Ramos (cell line): Measurements from ENCODE around the gene TAX1BP3.

ENCODE experiments used
- in situ Hi-C: fragments of 300-500 bp; cut with MboI; formaldehyde crosslinking; loops from one replicate; pipeline ENCODE4 v1.14.3; 2022; ENCODE audit warnings: low sequenced_read_pairs; ENCODE audit not compliant: unreplicated experiment

Gene TAX1BP3

GRCh38 chr17:3689262-3690093, 21.1 kb upstream of the TAX1BP3 start:
- in situ Hi-C loops = loop anchor here (10.0 kb wide), 1 partner anchor 45 kb away; no protein-coding TSS in a partner anchor

GRCh38 chr17:3688852-3689261, 20.5 kb upstream of the TAX1BP3 start:
- in situ Hi-C loops = loop anchor here (10.0 kb wide), 1 partner anchor 46 kb away; no protein-coding TSS in a partner anchor

- in situ Hi-C loops = loop anchor here (10.0 kb wide), 1 partner anchor 47 kb away; no protein-coding TSS in a partner anchor
Observed at GRCh38 chr17:3688027-3688553, 19.7 kb upstream of the TAX1BP3 start.

DNA sequence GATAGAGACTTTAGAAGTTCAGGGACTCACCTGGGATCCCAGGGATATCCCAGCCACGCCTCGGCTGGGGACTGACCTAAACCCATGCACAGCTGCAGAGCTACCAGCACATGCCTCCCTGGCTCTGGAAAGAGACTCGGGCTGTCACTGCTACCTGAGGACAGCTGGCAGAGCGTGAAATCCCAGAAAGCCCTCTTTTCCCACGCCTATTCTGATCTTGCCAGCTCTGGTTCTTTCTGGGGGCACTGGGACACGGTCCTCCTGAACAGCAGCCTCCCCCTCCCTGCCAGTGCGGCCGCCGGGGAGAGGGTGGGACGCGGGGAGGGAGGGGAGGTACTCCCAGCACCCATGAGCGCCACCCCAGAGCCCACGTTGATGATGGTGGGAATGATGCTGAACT, 16.8 kb upstream of the TAX1BP3 start:
- in situ Hi-C loops = loop anchor here (10.0 kb wide), 1 partner anchor 50 kb away; no protein-coding TSS in a partner anchor

DNA sequence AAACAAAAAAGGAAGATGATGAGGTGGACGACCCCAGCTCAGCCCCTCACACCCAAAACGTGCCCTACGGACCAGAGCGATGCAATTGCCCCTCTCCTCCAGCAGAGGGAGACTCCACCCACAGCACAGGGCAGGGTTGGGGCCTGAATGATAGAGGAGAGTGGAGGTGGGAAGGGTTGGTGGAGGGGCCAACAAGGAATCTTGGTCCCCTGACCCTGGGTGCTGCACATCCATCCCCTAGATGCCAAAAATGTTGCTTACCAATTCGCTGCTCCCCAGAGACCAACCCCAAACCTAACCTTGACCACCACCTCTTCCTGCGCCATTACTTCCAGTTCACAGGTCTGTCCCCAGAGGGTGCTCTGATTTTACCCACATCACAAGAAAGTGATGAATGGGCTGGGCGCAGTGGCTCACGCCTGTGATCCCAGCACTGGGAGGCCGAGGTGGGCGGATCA, 14.7 kb upstream of the TAX1BP3 start:
- in situ Hi-C loops = loop anchor here (10.0 kb wide), 1 partner anchor 52 kb away; no protein-coding TSS in a partner anchor

DNA sequence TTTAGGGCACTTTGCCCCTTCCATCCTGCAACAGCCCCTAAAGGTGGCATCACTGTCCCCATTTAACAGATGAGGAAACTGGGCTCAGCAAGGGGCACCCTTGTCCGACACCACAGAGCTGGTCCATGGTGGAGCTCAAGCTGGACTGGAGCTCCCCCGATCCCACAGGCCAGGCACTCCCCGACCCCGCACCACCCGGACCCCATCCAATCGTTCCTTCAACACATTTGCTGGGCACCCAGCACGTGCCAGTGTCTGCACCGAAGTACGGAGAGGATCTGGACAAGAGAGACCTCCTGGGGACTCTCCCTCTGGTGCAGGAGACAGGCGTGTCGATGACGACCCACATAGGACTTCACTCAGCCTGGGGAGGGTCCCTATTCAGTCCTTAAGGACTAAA, 13.7 kb upstream of the TAX1BP3 start:
- in situ Hi-C loops = loop anchor here (10.0 kb wide), 1 partner anchor 53 kb away; no protein-coding TSS in a partner anchor

DNA sequence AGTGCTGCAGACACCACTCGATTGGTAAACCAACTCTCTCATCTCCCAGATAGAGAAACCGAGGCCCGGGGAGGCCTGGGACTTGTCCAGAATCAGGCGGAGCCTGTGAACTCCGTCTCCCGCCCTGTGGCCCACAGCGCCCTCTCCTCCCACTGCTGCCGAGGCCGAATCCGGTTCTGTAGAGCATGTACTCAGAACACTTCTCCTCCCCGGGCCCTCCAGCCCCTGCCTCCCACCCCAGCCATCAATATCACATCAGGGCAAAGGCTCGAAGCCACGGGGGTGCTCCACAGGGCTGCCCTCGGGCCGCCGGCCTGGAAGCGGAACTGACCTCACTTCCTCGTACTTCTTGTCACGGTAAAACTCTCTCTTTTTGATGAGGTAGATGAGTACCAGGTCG, 13.2 kb upstream of the TAX1BP3 start:
- in situ Hi-C loops = loop anchor here (10.0 kb wide), 1 partner anchor 53 kb away; no protein-coding TSS in a partner anchor

- in situ Hi-C loops = loop anchor here (10.0 kb wide), 1 partner anchor 54 kb away; no protein-coding TSS in a partner anchor
Observed at GRCh38 chr17:3681057-3681456, 12.7 kb upstream of the TAX1BP3 start.

DNA sequence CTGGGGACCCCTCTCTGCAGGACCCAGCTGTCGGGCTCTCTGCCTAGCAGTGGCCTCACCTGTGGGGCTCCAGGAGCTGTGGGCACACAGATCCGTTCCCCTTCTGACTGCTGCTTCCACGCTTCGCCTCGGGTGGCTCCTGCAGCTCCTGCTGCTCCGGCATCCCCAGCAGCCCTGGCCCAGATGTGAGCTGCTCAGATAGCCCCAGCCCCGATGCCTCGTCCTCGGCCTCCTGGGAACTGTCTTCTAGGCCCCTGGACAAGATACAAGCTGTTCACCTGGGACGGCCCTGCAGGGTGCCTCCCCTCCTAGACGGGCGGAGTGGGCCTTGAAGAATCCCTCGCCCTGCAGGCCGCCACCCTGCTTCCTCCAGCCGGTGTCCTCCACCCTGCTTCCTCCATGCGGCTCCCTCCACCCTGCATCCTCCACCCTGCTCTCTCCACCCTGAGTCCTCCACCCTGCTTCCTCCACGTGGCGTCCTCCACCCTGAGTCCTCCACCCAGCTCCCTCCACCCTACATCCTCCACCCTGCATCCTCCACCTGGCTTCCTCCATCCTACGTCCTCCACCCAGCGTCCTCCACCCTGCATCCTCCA, 11.3 kb upstream of the TAX1BP3 start:
- in situ Hi-C loops = loop anchor here (10.0 kb wide), 1 partner anchor 55 kb away; no protein-coding TSS in a partner anchor

GRCh38 chr17:3678821-3679530, 10.6 kb upstream of the TAX1BP3 start:
- in situ Hi-C loops = no loop called here

GRCh38 chr17:3678095-3678820, 9.9 kb upstream of the TAX1BP3 start:
- in situ Hi-C loops = no loop called here

DNA sequence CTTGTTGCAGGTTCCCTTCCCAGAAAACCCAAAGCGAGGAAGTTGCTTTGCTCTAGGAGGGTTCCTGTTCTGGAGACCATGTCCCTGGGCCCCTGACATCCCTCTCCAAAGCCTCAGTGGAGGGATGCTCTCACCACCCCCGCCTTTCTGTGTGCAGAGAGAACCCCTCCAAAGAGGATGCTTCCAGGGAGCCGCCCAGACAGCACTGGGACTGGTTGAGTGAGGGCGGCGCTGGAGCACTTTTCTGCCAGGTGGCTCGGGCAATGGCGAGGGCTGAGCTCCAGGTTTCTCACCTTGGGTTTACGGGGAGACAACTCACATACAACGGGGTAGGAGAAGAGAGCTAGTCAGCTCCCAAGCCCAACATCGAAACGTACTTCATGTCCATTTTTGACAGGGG, 7.5 kb upstream of the TAX1BP3 start:
- in situ Hi-C loops = no loop called here

- in situ Hi-C loops = no loop called here
Observed at GRCh38 chr17:3672571-3672970, 4.2 kb upstream of the TAX1BP3 start.

- in situ Hi-C loops = no loop called here
Observed at GRCh38 chr17:3669548-3669947, 1.2 kb upstream of the TAX1BP3 start.

- in situ Hi-C loops = no loop called here
Observed at GRCh38 chr17:3669085-3669347, 638 bp upstream of the TAX1BP3 start.

DNA sequence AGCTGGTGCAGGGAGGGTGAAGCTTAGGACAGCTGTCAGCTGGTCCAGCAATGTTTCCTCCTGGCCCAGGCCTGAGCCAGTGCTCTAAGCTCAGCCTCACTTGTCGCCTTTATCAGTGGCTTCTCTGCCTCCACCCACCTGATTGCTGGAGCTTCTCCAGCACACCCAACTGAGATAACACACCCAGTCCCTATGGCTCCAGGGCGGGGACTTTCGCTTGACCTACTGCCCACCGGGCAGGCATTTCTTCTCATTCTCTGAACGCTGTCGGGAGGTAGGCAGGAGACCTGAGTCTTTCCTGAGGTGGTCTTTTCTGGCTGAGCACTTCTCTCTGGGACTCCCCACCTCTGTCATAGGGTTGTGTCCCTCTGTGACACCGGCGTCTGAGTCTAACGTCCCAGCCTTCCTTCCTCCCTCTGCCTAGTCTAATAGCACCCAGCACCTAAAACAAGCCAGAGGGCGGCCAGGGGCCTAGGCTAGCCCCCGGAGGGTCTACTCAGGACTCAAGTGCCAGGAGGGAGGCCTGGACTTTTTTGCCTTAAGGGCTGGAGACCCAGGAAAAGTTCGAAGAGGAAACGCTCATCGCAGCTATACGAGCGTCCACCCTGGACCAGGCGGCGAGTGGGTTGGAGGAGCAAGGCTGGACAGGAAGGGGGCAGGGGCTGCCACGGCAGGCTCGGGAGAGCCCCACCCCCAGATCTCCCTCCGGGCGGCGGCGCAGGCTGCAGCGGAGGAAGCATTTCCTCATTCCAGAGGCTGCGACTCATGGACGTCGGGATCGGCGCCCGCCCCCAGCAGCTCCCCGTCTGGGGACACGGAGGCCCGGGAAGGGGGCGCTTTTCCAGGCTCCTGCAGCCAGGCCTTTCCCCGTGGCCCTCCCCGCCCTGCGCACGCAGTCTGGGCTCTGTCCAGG, 756 bp downstream of the TAX1BP3 start:
- in situ Hi-C loops = no loop called here

- in situ Hi-C loops = no loop called here
Observed at GRCh38 chr17:3666516-3666915, 1.9 kb downstream of the TAX1BP3 start.

DNA sequence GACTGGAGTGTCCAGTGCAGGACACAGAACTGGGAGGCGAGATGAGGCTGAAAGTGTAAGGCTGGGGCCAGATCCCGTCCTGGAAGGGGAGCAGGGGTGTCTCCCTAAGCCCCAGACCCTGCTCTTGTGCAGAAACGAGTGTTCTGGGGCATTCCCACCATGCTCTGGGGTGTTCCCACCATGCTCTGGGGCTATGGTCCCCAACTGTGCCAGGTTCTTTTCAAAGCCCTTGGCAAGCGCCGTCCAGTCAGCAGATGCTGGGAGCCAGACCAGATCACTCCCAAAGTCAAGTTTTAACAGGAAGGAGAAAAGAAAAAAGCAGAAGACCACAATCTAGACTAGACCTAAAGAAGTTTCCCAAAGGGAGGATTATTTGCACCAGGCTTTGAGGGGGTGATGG, 2.5 kb downstream of the TAX1BP3 start:
- in situ Hi-C loops = no loop called here
